ENCODE measurements around the gene LEFTY1.
"Not testable (repeated sequence)": the region's sequence is repeated elsewhere in the genome, so short reads cannot be mapped to it uniquely, and the experiment has no call there.

The LEFTY1 gene, protein sequence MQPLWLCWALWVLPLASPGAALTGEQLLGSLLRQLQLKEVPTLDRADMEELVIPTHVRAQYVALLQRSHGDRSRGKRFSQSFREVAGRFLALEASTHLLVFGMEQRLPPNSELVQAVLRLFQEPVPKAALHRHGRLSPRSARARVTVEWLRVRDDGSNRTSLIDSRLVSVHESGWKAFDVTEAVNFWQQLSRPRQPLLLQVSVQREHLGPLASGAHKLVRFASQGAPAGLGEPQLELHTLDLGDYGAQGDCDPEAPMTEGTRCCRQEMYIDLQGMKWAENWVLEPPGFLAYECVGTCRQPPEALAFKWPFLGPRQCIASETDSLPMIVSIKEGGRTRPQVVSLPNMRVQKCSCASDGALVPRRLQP

DNA sequence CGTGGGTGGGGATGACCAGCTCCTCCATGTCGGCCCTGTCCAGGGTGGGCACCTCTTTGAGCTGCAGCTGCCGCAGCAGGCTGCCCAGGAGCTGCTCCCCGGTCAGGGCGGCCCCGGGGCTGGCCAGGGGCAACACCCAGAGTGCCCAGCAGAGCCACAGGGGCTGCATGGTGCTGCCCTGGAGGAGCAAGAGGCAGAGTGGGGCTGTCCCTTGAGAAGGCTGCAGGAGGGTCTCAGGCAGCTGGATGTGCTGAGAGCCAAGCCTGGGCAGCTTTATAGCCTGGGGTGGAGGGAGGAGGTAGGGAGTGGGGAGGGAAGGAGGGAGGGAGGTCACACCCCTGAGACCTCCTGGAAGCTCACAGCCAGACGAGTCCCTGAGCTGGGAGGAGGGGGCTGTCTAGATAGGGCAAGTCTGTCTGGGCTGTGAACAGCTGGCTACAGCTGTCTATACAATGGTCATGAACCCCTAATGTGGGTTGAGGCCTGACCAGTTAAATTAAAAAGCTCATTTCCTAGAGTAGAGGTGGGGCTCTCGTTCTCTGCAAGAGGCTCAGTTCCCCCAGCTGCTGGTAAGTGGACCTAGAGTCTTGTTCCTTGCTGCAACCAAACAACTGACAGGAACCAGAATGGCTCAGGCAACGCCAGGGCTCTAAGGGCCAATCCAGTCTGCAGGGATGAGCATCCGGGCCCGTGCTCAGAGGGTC is at the start of gene LEFTY1:
Gene LEFTY1, minus strand, starts transcription at position 249 of the 704 bp plus-strand sequence. Its CDS starts 80 bp downstream, at position 169.
- no peak for DNase-seq

DNA sequence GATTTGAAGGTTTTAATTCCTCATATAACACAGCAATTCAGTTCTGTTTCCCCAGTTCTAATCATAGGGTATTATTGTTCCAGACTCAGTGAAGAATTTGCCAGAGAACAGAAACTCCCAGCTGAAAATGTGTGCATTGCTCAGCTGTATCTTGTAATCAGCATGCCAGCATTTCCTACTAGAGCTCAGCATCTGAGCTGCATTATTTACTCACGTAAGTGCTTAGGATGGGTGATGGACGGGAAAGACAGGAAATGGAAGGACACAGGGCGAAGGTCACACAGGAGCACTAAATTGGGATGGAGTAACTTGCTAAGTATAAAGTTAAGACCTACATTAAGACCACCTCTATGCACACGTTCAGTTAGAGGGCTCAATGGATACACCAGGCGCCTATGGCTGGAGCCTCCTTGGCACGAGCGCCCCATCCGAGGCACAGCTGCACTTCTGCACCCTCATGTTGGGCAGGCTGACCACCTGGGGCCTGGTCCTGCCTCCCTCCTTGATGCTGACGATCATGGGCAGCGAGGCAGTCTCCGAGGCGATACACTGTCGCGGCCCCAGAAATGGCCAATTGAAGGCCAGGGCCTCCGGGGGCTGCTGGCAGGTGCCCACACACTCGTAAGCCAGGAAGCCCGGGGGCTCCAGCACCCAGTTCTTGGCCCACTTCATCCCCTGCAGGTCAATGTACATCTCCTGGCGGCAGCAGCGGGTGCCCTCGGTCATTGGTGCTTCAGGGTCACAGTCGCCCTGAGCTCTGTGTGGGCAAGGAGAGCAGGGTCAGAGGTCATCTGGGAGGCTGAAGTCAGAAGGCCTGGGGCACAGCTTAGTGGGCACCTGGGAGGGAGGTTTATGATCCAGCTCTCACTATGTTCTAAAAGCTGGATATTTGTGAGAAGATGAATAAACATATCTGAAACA is 48.4 kb upstream of the LEFTY1 start:
- no peak for DNase-seq

DNA sequence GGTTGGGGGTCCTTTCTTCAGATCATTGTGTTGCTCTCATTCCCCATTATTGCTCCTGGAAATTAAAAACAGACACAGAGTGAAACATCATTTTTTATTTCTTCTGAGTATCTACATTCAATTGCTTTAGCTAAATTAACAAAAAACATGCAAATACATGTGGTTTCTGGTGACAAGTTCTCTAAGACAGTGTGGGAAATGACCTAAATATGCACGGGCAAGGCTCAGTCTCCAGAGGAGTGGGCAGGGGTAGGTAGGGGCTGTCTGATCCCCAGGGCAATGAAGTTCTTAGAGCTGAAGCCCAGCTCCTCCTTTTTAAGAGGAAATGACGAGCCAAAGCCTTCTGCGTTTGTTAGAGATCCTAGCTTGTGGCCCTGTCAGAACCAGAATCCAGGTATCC is 47.6 kb upstream of the LEFTY1 start:
- DNase-seq, result no peak

DNA sequence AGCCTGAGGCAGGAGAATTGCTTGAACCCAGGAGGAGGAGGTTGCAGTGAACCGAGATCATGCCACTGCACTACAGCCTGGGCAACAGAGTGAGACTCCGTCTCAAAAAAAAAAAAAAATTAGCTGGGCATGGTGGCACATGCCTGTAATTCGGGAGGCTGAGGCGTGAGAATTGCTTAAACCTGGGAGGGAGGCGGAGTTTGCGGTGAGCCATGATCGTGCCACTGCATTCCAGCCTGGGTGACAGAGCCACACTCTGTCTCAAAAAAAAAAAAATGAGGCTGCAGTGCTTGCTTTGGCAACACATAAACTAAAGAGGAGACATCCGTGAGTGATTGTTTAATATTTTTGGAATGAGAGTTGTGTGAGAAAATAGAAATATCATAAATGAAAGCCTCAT is 47.1 kb upstream of the LEFTY1 start:
- not testable (repeated sequence) for DNase-seq

DNA sequence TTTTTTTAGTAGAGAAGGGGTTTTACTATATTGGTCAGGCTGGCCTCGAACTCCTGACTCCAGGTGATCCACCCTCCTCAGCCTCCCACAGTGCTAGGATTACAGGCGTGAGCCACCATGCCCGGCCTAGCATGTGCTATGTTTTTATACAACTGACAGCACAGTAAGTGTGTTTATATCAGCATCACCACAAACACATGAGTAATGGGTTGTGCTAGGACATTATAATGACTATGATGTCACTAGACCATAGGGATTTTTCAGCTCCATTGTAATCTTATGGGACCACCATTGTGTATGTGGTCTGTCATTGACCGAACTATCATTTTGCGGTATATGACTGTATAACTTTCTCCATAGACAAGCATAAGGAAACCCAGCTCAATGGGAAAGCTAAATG is 45.8 kb upstream of the LEFTY1 start:
- no peak for DNase-seq

DNA sequence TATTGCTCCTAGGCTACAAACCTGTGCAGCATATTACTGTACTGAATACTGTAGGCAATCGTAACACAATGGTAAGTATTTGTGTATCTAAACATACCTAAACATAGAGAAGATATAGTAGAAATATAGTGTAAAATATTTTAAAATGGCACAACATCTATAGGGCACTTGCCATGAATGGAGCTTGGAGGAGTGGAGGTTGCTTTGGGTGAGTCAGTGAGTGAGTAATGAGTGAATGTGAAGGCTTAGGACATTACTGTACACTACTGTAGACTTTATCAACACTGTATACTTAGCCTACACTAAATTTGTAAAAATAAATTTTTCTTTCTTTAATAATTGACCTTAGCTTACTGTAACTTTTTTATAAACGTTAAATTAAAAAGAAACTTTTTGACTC is 44.1 kb upstream of the LEFTY1 start:
- no peak for DNase-seq

DNA sequence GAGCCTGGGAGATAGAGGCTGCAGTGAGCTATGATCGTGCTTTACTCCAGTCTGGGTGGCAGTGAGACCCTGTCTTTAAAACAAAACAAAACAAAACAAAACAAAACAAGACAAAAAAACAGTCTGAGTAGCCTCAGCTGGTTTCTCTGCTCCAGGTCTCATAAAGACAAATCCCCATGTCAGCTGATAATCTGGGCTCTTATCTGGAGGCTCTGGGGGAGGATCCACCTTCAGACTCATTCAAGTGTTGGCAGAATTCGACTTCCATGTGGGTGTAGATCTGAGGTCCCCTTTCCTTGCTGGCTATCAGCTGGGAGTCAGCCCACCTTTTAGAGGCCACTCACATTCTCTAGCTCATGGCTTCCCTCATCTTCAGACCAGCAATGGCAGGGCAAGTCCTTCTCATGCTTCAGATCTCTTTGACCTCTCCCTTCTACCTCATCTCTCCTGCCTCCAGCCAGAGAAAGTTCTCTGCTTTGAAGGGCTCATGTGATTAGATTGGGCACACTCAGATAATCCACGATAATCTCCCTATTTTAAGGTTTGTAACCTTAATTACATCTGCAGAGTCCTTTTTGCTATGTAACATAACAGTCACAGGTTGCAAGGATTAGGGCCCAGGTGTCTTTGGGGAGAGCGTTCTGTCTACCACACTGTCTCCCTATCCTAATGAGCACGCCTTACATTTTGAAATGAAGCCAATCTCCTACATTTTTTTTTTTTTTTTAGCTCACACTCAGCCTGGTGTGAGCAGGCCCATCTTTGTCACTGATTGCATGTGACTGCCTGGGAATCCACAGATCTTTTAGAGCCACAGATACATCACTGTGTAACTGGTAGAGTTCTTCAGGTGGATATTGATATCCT is 42.6 kb upstream of the LEFTY1 start:
- DNase-seq, result no peak

DNA sequence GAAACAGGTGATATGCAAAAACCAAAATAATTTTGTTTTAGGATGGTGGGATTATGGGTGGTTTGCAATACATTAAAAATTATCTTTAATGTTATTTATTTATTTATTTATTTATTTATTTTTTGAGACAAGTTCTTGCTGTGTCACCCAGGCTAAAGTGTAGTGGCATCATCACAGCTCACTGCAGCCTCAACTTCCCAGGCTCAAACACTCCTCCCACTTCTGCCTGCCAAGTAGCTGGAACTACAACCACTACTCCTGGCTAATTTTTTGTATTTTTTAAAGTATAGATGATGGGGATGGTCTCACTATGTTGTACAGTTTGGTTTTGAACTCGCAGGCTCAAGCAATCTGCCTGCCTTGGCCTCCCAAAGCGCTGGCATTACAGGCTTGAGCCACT is 41.6 kb upstream of the LEFTY1 start:
- no peak for DNase-seq

DNA sequence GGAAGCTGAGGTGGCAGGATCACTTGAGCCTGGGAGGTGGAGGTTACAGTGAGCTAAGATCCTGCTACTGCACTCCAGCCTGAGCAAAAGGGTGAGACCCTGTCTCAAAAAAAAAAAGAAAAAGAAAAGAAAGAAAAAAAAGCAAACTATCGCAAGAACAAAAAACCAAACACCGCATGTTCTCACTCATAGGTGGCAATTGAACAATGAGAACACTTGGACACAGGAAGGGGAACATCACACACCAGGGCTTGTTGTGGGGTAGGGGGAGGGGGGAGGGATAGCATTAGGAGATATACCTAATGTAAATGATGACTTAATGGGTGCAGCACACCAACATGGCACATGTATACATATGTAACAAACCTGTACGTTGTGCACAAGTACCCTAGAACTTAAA is 40.5 kb upstream of the LEFTY1 start:
- DNase-seq, result not testable (repeated sequence)

DNA sequence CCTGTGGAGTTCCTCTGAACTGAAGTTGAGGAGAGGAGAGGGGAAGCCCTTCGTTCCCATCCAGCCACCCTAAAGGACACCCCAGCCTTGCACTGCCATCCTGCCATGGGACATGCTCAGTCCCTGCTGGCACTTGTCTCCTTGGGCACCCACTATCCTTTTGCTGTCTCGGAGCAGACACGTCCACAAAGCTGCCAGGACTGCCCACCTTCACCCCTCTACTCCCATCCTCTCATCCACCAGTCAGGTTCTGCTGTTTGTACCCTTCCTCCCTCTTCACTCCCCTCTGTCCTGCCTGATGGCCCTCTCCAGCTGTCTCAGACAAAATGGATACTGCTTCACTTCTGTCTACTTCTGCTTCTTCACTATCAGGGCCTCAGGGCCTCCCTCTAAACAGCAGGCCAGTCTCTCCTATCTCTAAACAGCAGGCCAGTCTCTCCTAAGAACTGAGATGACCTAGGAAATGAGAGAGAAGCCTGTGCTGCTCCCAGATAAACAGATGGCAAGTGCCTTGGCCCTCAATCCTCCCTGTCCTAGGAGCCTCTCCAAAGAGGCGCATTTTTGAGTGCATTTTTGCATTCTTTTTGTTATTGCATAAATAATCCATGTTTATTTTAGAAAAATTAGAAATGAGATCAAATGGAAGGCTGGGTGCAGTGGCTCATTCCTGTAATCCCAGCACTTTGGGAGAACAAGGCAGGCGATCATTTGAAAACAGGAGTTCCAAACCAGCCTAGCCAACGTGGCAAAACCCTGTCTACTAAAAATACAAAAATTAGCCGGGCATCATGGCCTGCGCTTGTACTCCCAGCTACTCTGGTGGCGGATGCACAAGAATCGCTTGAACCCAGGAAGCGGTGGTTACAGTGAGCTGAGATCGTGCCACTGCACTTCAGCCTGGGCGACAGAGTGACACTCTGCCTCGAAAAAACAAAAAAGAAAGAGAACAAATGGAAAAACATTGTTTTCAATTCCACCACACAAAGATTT is 39.5 kb upstream of the LEFTY1 start:
- DNase-seq, result no peak

DNA sequence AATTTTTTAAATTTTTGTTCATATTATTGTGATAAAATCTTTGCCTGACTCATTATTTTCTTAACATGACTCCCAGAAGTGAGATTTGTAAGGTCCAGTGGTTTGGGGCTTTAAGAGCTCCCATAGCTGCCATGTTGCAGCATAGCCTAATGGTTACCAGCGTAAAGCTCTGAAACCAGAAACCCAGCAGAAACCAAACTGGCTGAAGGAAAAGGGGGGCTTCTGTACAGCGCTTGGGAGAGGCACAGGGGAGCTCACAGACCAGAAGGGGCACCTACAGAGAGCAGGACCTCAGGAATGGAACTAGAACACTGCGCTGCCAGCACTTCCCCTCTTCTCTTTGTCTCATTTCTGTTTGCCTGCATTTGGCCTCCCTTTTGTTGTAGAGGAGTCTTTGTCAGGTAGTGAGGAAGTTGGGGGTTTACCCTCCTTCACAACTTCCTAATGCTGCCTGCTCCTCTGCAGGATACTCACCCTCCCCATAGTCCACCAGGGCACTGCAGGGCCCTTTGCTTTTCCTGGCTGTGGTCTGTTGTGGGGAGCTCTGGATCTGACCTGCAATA is 37.7 kb upstream of the LEFTY1 start:
- DNase-seq, result no peak

DNA sequence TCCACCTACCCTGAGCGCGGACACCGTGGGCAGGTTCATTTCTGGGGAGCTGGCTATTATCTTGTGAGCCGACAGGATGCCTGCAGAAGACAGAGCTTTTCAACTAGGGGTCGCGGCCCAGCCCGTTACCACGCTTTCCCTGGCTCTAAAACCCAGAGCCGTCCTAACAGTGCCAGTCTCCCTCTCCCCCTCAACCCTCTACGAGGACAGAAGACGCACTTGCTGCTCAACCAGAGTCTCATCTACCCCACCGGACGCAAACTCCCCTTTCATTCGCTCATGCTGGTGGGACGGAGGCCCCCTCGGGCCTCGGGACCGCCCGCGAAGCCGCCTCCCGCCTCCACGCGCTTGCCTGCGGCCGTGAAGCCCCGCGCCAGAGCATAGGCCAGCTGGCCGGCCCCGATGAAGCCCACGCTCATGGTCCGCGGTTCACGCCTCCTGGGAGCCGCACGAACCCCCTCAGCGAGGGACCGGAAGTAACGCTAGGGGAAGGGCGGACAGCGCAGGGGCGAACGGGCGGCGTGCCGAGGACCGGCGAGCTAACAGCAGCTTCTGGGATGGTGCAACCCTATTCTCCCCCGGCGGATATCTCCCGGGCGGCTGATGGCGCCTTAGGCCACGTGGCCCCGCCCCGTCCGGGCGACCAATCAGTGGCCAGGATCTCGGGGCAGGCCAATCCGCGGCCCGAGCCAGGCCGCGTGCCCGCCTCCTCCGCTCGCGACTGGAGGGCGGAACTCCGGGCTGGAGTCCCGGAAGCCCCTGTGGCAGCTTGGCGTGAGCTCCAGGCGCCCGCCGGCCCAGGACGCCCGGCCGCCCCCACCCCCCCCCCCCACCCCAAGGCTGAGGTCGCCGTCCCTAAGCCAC is 35.0 kb upstream of the LEFTY1 start, which contains the start of gene PYCR2:
Gene PYCR2, minus strand, starts transcription at position 559 of the 864 bp plus-strand sequence. Its CDS starts 140 bp downstream, at position 419.
- peak; percentile 93 for DNase-seq

DNA sequence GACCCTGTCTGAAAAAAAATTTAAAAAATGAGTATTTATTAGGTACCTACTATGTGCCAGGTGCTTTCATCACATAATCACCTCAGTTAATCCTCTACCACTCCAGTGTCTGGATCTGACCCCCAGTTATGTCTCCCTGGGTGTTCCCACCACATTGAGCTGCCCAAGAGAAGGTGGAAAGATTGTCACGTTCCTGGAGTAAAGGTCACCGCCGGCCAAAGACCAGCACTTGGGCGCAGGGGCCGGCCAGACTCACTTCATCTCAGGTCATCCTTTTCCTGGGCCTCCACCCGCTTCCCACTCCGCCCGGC is 34.4 kb upstream of the LEFTY1 start:
- no peak for DNase-seq

DNA sequence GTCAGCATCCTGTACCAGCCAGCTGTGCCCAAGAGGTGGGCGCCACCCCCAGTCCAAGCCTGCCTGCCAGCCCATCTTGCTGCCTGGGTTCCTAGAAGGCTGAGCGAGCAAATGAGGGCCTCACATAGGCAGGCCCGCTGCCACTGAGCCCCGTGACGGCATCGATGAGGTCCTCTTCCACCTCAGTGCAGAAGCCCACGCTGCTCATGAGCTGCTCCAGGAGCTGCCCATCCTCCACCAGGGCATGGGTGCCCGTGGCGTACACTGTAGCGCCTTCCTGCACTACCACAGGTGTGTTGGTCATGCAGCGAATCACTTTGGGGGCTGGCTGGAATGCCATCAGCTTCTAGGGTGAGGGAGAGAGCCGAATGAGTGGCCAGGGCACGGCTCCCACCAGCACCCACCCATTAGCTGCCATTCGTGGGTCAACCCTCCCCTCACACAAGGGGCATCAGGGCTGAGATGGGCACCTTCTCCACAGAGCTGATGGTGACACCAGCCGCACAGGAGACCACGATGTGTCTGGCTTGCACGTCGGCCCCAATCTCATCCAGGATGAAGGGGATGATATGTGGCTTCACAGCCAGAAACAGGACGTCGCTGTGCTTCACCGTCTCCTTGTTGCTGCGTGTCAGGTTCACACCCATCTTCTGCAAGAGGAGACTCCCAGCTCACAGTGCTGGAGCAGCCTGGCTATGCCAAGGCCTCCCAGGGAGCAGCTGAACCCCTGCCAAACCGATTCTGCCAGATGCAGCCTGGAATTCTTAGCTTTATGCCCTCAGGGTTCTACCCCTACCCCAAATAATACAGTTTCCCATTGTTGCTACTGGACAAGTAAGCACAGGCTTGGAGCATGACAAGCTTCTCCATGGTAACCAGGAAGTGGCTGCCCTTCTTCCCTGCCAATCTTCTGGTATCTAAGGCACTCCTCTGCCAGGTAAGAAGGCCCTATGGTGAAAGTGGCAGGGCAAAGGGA is 33.1 kb upstream of the LEFTY1 start:
- no peak for DNase-seq

DNA sequence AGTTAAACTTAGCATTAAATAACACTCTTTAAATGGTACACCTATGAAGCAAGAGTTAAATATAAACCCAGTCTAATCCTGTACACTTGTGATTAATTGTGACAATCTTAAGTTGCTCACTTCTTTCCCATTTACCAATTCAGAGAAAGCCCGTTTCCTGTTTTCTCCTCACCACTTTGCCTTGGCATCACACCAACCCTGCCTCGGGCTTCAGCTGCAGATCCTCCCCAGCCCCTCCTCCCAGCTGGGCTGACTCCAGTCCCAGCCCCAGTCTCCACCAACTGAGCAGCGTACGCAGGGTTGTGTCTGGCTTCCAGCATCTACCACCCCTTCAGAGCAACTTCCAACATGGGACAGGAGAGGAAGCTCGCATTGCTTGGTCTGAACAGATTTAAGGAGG is 31.0 kb upstream of the LEFTY1 start:
- DNase-seq, result no peak

DNA sequence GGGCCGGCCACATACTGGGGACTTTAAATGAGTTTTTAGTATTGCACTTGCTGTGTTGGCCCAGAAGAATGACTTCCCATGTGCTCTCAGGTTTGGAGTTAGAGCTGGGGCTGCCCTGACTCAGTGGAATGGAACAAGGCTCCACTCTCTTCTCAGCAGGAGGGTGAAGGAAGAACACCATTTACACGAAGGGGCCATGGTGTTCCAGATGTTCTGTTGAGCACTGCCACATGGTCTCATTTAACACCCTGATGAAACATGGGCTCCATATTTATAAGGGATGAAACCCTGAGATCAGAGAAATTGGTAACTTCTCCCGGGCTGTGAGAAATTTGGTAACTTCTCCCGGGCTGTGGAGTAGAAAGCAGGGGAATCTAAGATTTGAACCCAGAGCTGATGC is 29.3 kb upstream of the LEFTY1 start:
- DNase-seq, result no peak

DNA sequence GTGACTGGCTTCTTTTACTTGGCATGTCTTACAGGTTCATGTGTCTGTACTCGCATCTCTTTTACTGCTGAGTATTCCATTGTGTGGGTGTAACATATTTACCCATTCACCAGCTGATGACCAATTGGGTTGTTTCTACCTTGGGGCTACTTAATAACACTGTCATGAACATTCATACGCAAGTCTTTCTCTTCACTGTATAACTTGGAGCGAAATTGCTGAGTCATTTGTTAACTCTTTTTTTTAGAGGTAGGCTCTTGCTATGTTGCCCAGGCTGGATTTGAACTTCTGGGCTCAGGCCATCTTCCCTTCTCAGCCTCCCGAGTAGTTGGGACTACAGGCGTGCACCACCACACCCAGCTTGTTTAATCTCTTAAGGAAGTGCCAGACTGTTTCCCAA is 28.6 kb upstream of the LEFTY1 start:
- no peak for DNase-seq

DNA sequence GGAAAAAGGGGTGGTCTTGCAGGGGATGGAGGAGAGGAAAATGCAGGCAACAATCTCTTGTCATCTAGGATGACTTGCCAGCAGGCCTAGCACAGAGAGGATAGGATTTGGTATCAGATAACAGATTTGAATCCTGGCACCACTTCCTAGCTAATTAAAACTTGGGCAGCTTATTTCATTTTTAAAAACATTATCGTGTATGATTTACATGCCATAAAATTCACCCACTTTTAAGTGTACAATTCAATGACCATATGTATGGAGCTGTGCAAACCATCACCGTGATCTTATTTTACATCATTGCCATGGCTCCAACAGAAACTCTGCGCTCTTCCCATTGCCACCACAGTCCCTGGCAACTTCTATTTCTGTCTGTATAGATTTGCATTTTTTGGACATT is 28.2 kb upstream of the LEFTY1 start:
- no peak for DNase-seq

Measured in NCI-H2227 treated with DMSO at 0.1 percent for 48 hours (cell line).